Psoas muscle (tissue), 8 donors: ENCODE data around the gene VRTN. TPM values are rescaled to one million over a fixed set of nuclear protein-coding genes. Genes with fewer than 3 reads are reported as not detected.

Experiments used
- ATAC-seq, 4 donors: fragments of 200-7000 bp; cut with Tn5 transposase; one replicate each; pipeline ENCODE4 v1.9.1; 2020; ENCODE audit warnings: moderate library complexity in 3 of 4, mild to moderate bottlenecking in 2 of 4
- DNase-seq, 2 donors: peaks; one replicate each; pipeline ENCODE4 v3.0.0-alpha.2; 2020
- H3K27ac ChIP-seq: fragments of 200-600 bp; one replicate; pipeline ENCODE4 v1.8.0; 2022
- H3K27me3 ChIP-seq, 3 donors: fragments of 200-600 bp in 1 of 3; one replicate each; pipeline versions ENCODE4 v1.6.1 to v1.8.0; 2013 to 2022; ENCODE audit warnings: low read length in 2 of 3, mild to moderate bottlenecking in 2 of 3, moderate library complexity in 1 of 3; ENCODE audit not compliant: insufficient read depth in 3 of 3
- H3K36me3 ChIP-seq, 2 donors: fragments of 200-600 bp in 1 of 2; one replicate each; pipeline versions ENCODE4 v1.6.1 to v1.8.0; 2013 to 2022; ENCODE audit warnings: low read depth in 1 of 2, mild to moderate bottlenecking in 1 of 2, moderate library complexity in 1 of 2; ENCODE audit not compliant: insufficient read depth in 1 of 2
- H3K4me1 ChIP-seq: fragments of 200-600 bp; one replicate; pipeline ENCODE4 v1.8.0; 2022
- H3K4me3 ChIP-seq: fragments of 200-600 bp; one replicate; pipeline ENCODE4 v1.8.0; 2022; ENCODE audit warnings: mild to moderate bottlenecking
- H3K9me3 ChIP-seq: fragments of 200-600 bp; one replicate; pipeline ENCODE4 v1.8.0; 2022
- CTCF ChIP-seq: fragments of 200-600 bp; IDR thresholded peaks from one replicate; pipeline ENCODE4 v1.8.0; 2022; ENCODE audit warnings: antibody characterized with exemption
- WGBS, 3 donors: extraction: QIAGEN DNeasy Blood & Tissue Kit; methylation state at CpG; one replicate each; pipeline versions ENCODE4 v1.1.6 to v1.1.7; 2013; 5-methylcytosine and 5-hydroxymethylcytosine counted together
- intact Hi-C, 2 donors: fragments of 100-400 bp; cut with DNase I; formaldehyde crosslinking; loops; one replicate each; pipeline versions ENCODE4 v1.11.0 to v1.14.2; 2022
- polyA plus RNA-seq, 3 donors: library from polyadenylated mRNA; stranded (reverse); fragments of 200-250 nt; gene quantifications; one replicate each; pipeline ENCODE4 v1.2.3, GENCODE V29; 2013
- total RNA-seq, 4 donors: library from RNA; stranded (reverse); fragmentation: NEBNext Ultra II Directional in 2 of 4; extraction: Animal tissue kit (Norgen Biotek cat#: 25700) in 2 of 4; gene quantifications; one replicate each; pipeline versions ENCODE4 v1.2.1 to v1.2.4, GENCODE V29; 2021 to 2023
- donor health status: healthy with polysubstance abuse.
- donor health status: DM: no; HTN: no; CAD: no; lungs with moderate emphysema.
- donor health status: Bipolar disorder and iron deficiency.
- donor health status: healthy.
- donor health status: DM: yes; HTN: yes; CAD: no.
- donor health status: DM: no; HTN: no; CAD: no.
- donor health status: DM: no; HTN: no; CAD: no.
- donor health status: DM: yes; HTN: yes; CAD: no.

The VRTN gene
- total and polyA plus RNA-seq, 7 donors = not detected

- intact Hi-C loops = no loop called here
- Histone ChIP-seq H3K27ac (no peak overlapping the region), H3K27me3 (peaks cover 0 to 24% (median 1%) of the 10 kb centered on the region in 3 donors), H3K4me1 (no peaks in the 10 kb centered on the region), H3K9me3 (no peaks in the 10 kb centered on the region), H3K4me3 (no peak overlapping the region), H3K36me3 (no peaks in the 10 kb centered on the region)
- WGBS, 3 donors = 36 to 54% (median 49%) methylated on average over 1 of the region's 1 CpG
- no peak for TF ChIP-seq CTCF
- ATAC-seq (no peak), DNase-seq (no peak)
These were observed 523 bp upstream of the VRTN start for GRCh38 chr14:74347795-74348100.

- 44 to 48% (median 47%) methylated on average over 16 to 17 of the region's 17 CpGs for WGBS, 3 donors
- no peak for TF ChIP-seq CTCF
- ATAC-seq = no peak
- no peak overlapping the region for H3K4me3 ChIP-seq
- no peaks in the 10 kb centered on the region for H3K4me1 ChIP-seq
- no peak for DNase-seq
- intact Hi-C loops = no loop called here
- no peaks in the 10 kb centered on the region for H3K9me3 ChIP-seq
- H3K27me3 ChIP-seq = peaks cover 0 to 20% (median 1%) of the 10 kb centered on the region in 3 donors
- no peak overlapping the region for H3K27ac ChIP-seq
- H3K36me3 ChIP-seq = no peaks in the 10 kb centered on the region
These were observed 628 bp downstream of the VRTN start for GRCh38 chr14:74348735-74349463.

GRCh38 chr14:74349757-74350156 lies 1.5 kb downstream of the VRTN start:
- Histone ChIP-seq H3K27me3 (peaks cover 0 to 20% (median 1%) of the 10 kb centered on the region in 3 donors), H3K27ac (no peak overlapping the region), H3K4me1 (no peaks in the 10 kb centered on the region), H3K9me3 (no peaks in the 10 kb centered on the region), H3K4me3 (no peak overlapping the region), H3K36me3 (no peaks in the 10 kb centered on the region)
- ATAC-seq (no peak), DNase-seq (no peak)
- no peak for TF ChIP-seq CTCF
- WGBS, 3 donors = 31 to 43% (median 41%) methylated on average over 4 of the region's 4 CpGs
- intact Hi-C loops = no loop called here

- Histone ChIP-seq H3K36me3 (no peaks in the 10 kb centered on the region), H3K27me3 (peaks cover 0 to 20% (median 1%) of the 10 kb centered on the region in 3 donors)
- intact Hi-C loops = no loop called here
These were observed 2.1 kb downstream of the VRTN start for GRCh38 chr14:74350211-74350927.

More at GRCh38 chr14:74350211-74350927, 2.1 kb downstream of the VRTN start:
- TF ChIP-seq CTCF = no peak
- 38 to 43% (median 41%) methylated on average over 11 of the region's 11 CpGs for WGBS, 3 donors
- Histone ChIP-seq H3K27ac (no peak overlapping the region), H3K9me3 (no peaks in the 10 kb centered on the region), H3K4me1 (no peaks in the 10 kb centered on the region), H3K4me3 (no peak overlapping the region)
- DNase-seq = no peak
- ATAC-seq = no peak
